Progenitor cell of endocrine pancreas (in vitro differentiated cells): Measurements from ENCODE around the gene LDB1. TPM values are rescaled to one million over a fixed set of nuclear protein-coding genes. Genes with fewer than 3 reads are reported as not detected.
A peak's percentile ranks its signal among the peaks of the same experiment; 100 is the strongest.

Experiments used
- DNase-seq: peaks from one replicate; pipeline ENCODE4 v3.0.0; 2021; ENCODE audit warnings: low spot score; ENCODE audit not compliant: unreplicated experiment
- H3K27ac Mint-ChIP-seq: 2 replicates; pipeline ENCODE4 v1.8.0; 2021; ENCODE audit warnings: mild to moderate bottlenecking, moderate library complexity, mixed read lengths
- H3K27me3 Mint-ChIP-seq: 2 replicates; pipeline ENCODE4 v1.8.0; 2021; ENCODE audit warnings: mixed read lengths
- H3K36me3 Mint-ChIP-seq: 2 replicates; pipeline ENCODE4 v1.8.0; 2022; ENCODE audit warnings: mixed read lengths; ENCODE audit not compliant: insufficient read depth
- H3K4me1 Mint-ChIP-seq: 2 replicates; pipeline ENCODE4 v1.8.0; 2021; ENCODE audit warnings: low read depth, mixed read lengths
- H3K4me3 Mint-ChIP-seq: 2 replicates; pipeline ENCODE4 v1.8.0; 2021; ENCODE audit warnings: low read depth, mild to moderate bottlenecking, moderate library complexity, mixed read lengths
- H3K9me3 Mint-ChIP-seq: 2 replicates; pipeline ENCODE4 v1.8.0; 2021; ENCODE audit warnings: low read depth, mixed read lengths
- CTCF ChIP-seq: fragments of 200-600 bp; sonication (generic); IDR thresholded peaks from one replicate; pipeline ENCODE4 v1.5.0; 2021; ENCODE audit warnings: antibody characterized with exemption, mild to moderate bottlenecking; ENCODE audit not compliant: unreplicated experiment
- total RNA-seq: library from RNA; stranded (reverse); gene quantifications from 2 replicates; pipeline ENCODE4 v1.2.1, GENCODE V29; 2021

Gene LDB1
- total RNA-seq, 1 donor from 2014 or later, result 107 TPM

DNA sequence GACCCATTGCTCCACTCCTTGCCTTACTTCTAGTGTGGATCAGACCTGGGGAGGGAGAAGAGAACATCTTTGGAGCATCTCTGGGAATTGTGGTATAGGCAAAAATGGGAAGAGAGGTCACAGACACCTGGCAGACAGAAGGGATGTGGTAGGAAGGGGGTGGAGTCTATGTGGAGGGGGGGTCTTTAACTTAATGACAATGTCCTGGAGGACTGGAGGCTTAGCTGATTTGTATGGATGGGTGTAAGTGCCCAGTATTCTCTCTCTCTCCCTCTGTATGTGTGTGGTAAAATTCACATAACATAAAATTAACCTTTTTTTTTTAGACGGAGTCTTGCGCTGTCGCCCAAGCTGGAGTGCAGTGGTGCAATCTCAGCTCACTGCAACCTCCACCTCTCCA lies 3.1 kb upstream of the LDB1 start:
- Mint-ChIP-seq H3K36me3 (no peaks in the 10 kb centered on the region), H3K4me1 (peaks cover 15% of the 10 kb centered on the region), H3K4me3 (no peak overlapping the region), H3K9me3 (no peaks in the 10 kb centered on the region), H3K27ac (no peak overlapping the region), H3K27me3 (peaks cover 4% of the 10 kb centered on the region)
- DNase-seq, result no peak
- TF ChIP-seq CTCF, result no peak

GRCh38 chr10:102122450-102122849 lies 2.3 kb upstream of the LDB1 start:
- no peak for TF ChIP-seq CTCF

DNA sequence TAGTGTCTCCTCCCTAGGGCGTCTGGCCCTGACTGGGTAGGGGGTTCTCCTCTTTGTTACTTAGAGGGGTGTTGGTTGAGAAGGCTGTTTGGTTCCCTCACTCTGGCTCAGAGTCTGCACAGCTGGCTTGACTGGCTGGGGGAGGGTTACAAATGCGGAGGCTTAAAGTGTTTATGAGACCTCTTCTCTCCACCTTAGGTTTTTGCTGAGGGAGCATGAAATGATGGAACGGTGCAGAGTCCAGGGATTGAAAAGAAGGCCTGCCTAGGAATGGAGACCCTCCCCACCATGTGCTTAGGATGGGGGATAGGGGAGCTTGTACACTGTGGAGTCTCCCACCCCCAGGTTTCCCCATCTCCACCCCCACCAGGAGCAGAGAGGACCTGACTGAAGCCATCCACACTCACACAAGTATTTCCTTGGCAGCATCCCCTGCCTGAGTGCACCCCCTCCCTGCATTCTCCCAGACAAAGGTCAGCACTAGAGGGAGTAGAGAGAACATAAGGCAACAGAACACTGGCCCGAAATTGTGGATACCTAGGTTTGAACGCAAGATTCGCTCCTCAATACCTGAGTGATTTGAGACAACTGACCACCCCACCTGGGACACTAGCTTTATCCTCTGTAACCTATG lies 1.7 kb upstream of the LDB1 start:
- H3K27ac Mint-ChIP-seq, result no peak overlapping the region
- no peak for DNase-seq

More at GRCh38 chr10:102122450-102122849, 2.3 kb upstream of the LDB1 start:
- Mint-ChIP-seq H3K4me3 (no peak overlapping the region), H3K27me3 (peaks cover 4% of the 10 kb centered on the region), H3K27ac (no peak overlapping the region), H3K9me3 (no peaks in the 10 kb centered on the region), H3K4me1 (peaks cover 20% of the 10 kb centered on the region), H3K36me3 (no peaks in the 10 kb centered on the region)
- no peak for DNase-seq

GRCh38 chr10:102120991-102121738 lies 997 bp upstream of the LDB1 start:
- no peaks in the 10 kb centered on the region for H3K9me3 Mint-ChIP-seq
- no peak for DNase-seq
- H3K27me3 Mint-ChIP-seq, result peaks cover 4% of the 10 kb centered on the region
- peak overlapping the region; percentile 77 for H3K4me3 Mint-ChIP-seq
- H3K36me3 Mint-ChIP-seq, result no peaks in the 10 kb centered on the region
- no peak for TF ChIP-seq CTCF
- peak overlapping the region; percentile 85 for H3K27ac Mint-ChIP-seq
- peaks cover 25% of the 10 kb centered on the region for H3K4me1 Mint-ChIP-seq

More for the DNA sequence above, 1.7 kb upstream of the LDB1 start:
- peak; percentile 13 for TF ChIP-seq CTCF
- Mint-ChIP-seq H3K36me3 (no peaks in the 10 kb centered on the region), H3K4me3 (peak overlapping the region; percentile 77), H3K9me3 (no peaks in the 10 kb centered on the region), H3K4me1 (peaks cover 21% of the 10 kb centered on the region), H3K27me3 (peaks cover 4% of the 10 kb centered on the region)

DNA sequence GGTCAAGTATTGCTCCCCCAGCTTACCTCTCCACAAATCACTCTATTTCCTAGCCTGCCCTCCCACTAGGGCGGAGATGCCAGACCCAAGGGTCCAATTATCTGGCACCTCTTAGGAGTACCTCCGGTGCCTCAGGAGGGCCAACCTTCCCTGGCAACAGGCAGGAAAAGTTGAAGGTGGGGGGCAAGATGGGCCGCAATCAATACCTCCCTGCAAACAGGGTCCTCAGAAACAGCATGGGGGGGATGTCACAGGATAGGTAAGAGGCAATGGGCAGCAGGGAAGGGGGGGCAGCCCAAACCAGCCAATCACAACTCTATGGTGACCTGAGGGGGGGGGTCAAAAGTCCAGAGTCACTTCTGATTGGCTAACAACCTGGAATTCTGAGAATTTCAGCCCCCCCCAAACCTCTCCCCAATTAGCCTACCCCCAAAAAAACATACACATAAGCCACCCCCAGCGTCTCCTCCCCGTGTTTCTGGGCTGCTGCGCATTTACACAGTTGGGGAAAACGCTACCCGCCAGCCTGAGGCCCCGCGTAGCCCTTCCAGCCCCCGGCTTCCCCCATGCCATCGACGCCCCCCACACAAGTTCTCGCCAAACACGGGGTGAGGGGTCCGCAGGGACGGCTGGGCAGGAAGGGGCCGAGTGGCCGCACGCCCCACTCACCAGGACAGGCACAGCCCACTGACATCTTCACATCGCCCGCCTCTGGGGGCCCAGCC lies 589 bp downstream of the LDB1 start:
- DNase-seq, result no peak
- peak overlapping the region; percentile 73 for H3K4me3 Mint-ChIP-seq
- no peaks in the 10 kb centered on the region for H3K36me3 Mint-ChIP-seq
- H3K9me3 Mint-ChIP-seq, result no peaks in the 10 kb centered on the region
- H3K27me3 Mint-ChIP-seq, result peaks cover 4% of the 10 kb centered on the region
- no peak for TF ChIP-seq CTCF
- peak overlapping the region; percentile 92 for H3K27ac Mint-ChIP-seq
- peaks cover 33% of the 10 kb centered on the region for H3K4me1 Mint-ChIP-seq
